ENCODE data around the gene UNKL.
"Not testable (repeated sequence)": the region's sequence is repeated elsewhere in the genome, so short reads cannot be mapped to it uniquely, and the experiment has no call there.

The UNKL gene

GRCh38 chr16:1338119-1338730 lies 76.3 kb downstream of the UNKL start:
- peak; percentile 22 for DNase-seq
- in situ Hi-C loops (cut with HindIII; ENCODE audit: low pct_ligation_motif_present, low pct_unique_long_range_greater_than_20kb, low sequenced_read_pairs): no loop called here

DNA sequence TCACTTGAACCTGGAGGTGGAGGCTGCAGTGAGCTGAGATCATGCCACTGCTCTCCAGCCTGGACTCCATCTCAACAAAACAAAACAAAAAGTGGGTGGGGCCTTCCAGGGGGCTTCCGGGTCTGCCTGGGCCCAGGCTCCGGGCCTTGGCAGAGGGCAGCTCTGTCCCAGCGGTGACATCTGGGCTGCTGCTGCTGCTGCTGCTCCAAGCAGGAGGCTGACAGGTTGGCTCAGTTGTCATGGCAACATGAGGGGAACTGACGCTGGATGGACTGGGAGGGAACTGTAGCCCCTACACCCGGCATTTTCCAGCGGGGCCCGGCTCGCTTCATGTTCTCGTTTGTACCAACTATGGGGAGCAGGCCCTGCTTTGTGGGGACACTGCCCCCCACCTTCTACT lies 77.0 kb downstream of the UNKL start:
- no peak for DNase-seq
- in situ Hi-C loops (cut with HindIII; ENCODE audit: low pct_ligation_motif_present, low pct_unique_long_range_greater_than_20kb, low sequenced_read_pairs): no loop called here

- in situ Hi-C loops (cut with HindIII; ENCODE audit: low pct_ligation_motif_present, low pct_unique_long_range_greater_than_20kb, low sequenced_read_pairs): no loop called here
- no peak for DNase-seq
These were observed 77.9 kb downstream of the UNKL start for GRCh38 chr16:1336619-1337018.

DNA sequence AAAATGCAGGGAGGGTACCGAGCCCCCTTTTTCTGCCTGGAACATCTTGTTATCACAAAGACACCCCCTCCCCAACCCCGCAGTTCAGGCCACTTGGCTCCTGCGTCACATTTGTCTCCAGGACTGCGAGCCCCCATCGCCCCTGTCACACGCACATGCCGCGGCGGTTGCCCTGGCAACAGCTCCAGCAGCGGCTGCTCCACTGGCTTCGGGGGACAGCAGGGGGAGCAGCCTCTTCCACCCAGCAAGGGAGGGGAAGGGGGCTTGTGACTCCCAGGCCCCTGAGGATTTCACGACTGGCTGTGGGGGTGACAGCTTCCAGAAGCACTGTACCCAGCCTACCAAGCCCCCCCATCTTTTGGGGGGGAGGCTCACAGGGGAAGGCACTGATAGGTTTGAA lies 78.5 kb downstream of the UNKL start:
- in situ Hi-C loops (cut with HindIII; ENCODE audit: low pct_ligation_motif_present, low pct_unique_long_range_greater_than_20kb, low sequenced_read_pairs): no loop called here

DNA sequence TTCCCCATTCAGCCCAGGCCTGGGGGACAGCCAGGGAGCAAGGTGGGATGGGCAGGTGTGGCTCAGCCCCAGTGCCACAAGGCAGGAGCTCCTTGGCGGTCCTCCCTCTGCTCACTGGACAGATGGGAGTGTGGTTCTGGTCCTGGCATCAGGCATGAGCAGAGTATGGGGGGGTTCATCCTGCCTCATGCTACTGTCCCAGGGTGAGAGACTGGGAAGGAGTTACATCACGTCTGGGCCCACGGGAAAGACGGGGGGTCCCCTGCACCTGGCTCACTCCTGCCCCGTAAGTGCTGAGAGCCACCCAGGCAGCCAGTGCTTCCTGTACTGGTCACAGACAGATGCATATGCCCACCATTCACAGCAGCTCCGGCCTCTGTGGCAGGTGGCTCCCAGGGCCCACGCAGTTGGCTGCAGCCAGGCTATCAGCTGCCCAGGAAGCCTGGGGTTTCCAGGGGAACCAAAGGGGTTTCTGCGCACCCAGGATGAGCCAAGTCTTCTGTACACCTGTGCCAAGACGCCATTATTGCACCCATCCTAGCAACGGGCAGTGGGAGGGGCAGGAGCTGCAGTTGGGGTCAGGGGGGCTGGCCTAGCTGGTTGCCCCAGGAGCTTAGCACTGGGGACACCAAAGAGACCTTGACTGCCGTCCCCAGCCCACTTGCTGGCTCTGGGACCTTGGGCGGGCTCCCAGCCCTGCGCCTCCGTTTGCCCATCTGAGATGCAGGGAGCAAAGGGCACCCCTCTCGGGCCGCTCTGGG lies 79.1 kb downstream of the UNKL start:
- in situ Hi-C loops (cut with HindIII; ENCODE audit: low pct_ligation_motif_present, low pct_unique_long_range_greater_than_20kb, low sequenced_read_pairs): no loop called here
- DNase-seq: no peak

More for the DNA sequence above, 78.5 kb downstream of the UNKL start:
- no peak for DNase-seq

DNA sequence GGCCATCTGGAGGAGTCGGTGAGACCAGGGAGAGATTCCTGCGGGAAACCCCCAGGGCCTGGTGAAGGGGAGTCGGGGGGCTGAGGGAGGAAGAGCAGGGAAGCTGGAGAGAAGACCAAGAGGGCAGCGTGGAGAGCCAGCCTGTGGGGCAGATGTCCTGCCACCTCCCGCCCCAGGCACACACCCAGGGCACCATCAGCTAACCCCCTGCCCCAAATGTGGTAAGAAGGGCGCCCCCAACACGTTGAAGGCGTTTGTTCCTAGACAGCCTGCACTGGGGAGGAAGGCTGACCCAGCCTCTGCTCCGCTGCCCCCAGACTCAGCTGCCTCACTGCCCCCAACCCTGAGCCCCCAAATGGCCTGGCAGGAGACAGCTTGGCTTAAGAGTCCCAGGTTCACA lies 79.8 kb downstream of the UNKL start:
- in situ Hi-C loops (cut with HindIII; ENCODE audit: low pct_ligation_motif_present, low pct_unique_long_range_greater_than_20kb, low sequenced_read_pairs): no loop called here
- no peak for DNase-seq

DNA sequence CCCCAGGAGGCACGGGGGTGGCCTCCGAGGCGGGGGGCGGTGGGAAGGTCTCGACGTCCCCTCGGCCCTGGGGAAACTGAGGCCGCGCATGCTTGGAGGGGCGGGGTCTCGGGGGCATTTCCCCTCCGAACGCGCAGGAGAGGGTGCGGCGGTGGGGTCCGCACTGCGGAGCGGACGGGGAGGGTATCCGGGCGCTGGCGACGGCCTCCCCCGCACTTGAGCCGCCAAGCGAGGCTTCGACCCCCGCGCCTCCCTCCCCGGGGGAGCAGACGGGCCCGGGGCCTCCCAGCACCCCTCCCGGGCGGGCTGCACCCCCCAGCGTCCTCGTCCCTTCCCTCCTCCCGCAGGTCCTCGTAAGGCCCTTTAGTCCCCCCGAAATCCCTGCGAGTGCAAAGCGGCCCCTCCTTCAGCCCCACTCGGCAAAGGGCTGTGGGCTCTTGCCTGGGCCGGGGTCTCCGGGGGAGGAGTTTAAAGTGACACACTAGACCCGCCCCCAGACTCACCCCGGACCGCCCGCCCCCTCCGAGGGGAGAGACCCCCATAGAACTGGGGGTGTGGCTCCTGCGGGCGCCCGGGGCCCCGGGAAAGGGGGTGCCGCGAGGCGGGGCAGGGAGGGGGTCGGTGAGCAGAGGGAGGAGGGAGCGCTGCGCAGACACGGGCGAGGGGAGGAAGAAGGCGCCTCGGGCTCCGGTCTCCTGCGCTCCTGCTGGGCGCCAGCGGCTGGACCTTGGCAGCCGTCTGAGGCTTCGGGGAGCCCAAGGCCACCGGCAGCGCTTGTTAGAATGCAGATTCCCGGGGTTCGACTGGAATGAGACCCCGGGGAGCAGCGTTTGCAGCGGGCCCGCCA lies 80.4 kb downstream of the UNKL start:
- DNase-seq: no peak
- in situ Hi-C loops (cut with HindIII; ENCODE audit: low pct_ligation_motif_present, low pct_unique_long_range_greater_than_20kb, low sequenced_read_pairs): no loop called here

- DNase-seq: peak; percentile 36
- in situ Hi-C loops (cut with HindIII; ENCODE audit: low pct_ligation_motif_present, low pct_unique_long_range_greater_than_20kb, low sequenced_read_pairs): no loop called here
These were observed 81.2 kb downstream of the UNKL start, which contains the start of gene BAIAP3 for GRCh38 chr16:1333149-1333812. BAIAP3 (plus strand) TSS chr16:1333645; CDS start chr16:1338550, 4,905 bp downstream.

GRCh38 chr16:1332618-1333148 lies 81.8 kb downstream of the UNKL start:
- in situ Hi-C loops (cut with HindIII; ENCODE audit: low pct_ligation_motif_present, low pct_unique_long_range_greater_than_20kb, low sequenced_read_pairs): no loop called here
- DNase-seq: no peak

- no peak for DNase-seq
- in situ Hi-C loops (cut with HindIII; ENCODE audit: low pct_ligation_motif_present, low pct_unique_long_range_greater_than_20kb, low sequenced_read_pairs): no loop called here
These were observed 82.5 kb downstream of the UNKL start for GRCh38 chr16:1331712-1332617.

DNA sequence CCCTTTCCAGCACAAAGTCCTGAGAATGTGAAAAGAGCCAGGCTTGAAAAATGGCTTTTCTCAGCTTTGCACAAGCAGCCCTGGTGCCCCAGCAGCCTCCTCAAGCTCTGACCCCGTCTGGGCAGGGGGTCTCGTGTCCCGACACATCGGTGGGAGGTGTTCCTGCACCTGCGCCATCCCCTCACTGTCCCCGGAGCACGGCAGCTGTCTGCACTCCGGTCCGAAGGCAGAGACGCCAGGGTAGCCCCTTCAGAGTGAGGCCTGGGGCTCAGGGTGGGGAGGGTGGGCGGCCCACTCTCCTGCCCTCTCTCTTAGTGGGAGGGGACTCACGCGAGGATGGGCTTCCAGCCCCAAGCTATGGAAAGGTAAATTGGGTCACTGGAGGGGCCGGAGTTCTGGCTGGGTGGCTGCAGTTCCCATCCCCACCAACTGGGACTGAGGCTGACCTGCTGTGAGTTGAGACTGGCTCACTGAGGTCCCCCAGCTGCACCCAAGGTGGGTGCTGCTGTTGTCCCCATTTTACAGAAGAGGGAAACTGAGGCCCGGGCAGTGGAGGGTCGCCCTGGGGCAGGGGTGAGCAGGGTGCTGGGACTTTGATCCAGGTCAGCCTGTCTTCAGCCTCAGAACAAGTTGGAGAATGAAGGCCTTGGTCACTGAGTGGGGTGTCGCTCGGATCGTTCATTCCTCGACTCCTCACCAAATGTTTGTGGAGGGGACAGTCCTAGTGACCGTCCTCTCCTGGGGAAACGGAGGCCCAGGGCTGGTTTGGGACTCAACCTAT lies 83.4 kb downstream of the UNKL start:
- in situ Hi-C loops (cut with HindIII; ENCODE audit: low pct_ligation_motif_present, low pct_unique_long_range_greater_than_20kb, low sequenced_read_pairs): no loop called here
- DNase-seq: no peak

DNA sequence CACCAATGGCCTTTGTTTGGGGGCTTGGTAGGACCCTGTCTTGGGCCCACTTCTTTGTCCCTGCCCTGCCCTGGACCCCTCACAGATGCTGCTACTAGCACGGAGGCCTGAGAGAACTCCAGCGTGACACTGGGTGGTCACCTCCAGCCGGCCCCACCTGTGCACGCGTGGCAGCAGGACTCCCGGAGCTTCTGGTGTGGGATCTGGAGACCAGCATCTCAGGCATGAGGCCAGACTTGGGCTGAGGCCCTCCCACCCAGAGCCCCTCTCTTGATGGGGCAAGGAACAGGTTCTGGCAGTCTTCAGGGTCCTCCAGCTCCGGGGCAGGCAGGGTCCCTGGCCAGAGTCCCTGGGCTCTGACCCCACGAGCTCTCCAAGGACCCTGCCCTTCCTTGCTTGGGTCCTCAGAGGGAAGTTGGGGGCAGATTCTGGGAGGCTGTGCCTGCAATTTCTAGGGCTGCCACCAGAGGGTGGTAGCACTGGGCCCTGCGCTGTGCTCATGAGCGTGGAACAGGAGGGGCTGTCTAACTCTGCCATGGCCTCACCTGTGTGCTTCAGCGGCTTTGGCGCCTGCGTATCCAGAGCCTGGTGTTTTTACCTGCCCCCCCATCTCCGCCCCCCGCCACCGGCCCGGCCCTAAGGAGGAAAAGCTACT lies 84.1 kb downstream of the UNKL start:
- in situ Hi-C loops (cut with HindIII; ENCODE audit: low pct_ligation_motif_present, low pct_unique_long_range_greater_than_20kb, low sequenced_read_pairs): no loop called here
- DNase-seq: no peak

GRCh38 chr16:1328961-1329360 lies 85.5 kb downstream of the UNKL start:
- in situ Hi-C loops (cut with HindIII; ENCODE audit: low pct_ligation_motif_present, low pct_unique_long_range_greater_than_20kb, low sequenced_read_pairs); DNase-seq: not testable (repeated sequence)

DNA sequence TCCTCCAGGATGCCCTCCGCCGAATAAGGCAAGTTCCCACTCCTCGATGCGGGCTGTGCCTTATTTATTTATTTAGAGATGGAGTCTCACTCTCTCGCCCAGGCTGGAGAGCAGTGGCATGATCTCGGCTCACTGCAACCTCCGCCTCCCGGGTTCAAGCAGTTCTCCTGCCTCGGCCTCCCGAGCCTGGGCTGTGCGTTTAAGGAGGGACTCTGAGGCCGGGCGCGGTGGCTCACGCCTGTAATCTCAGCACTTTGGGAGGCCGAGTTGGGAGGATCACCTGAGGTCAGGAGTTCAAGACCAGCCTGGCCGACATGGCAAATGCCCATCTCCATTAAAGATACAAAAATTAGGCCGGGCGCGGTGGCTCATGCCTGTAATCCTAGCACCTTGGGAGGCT lies 86.4 kb downstream of the UNKL start:
- in situ Hi-C loops (cut with HindIII; ENCODE audit: low pct_ligation_motif_present, low pct_unique_long_range_greater_than_20kb, low sequenced_read_pairs); DNase-seq: not testable (repeated sequence)

DNA sequence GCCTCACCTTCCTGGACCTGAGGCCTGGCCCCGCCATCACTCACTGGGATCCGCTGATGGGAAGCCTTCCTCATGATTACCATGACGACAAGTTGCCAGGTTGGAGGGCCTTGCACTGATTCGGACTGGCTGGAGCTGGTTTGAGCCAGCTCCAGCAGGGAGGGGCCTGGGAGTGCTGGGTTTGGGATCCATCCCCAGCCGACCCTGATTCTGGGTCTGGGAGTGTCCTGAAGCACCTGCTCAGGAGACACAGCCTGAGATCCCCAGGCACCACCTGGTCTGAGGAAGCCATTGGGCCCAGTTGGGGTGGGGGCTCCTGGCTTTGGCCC lies 86.9 kb downstream of the UNKL start:
- in situ Hi-C loops (cut with HindIII; ENCODE audit: low pct_ligation_motif_present, low pct_unique_long_range_greater_than_20kb, low sequenced_read_pairs): no loop called here
- DNase-seq: no peak

- in situ Hi-C loops (cut with HindIII; ENCODE audit: low pct_ligation_motif_present, low pct_unique_long_range_greater_than_20kb, low sequenced_read_pairs): no loop called here
- DNase-seq: no peak
These were observed 87.4 kb downstream of the UNKL start for GRCh38 chr16:1326946-1327618.

Measured in ACHN (cell line).